ENCODE results near the gene LAMA5. TPM values are rescaled to one million over a fixed set of nuclear protein-coding genes. Genes with fewer than 3 reads are reported as not detected.

Gene LAMA5, protein sequence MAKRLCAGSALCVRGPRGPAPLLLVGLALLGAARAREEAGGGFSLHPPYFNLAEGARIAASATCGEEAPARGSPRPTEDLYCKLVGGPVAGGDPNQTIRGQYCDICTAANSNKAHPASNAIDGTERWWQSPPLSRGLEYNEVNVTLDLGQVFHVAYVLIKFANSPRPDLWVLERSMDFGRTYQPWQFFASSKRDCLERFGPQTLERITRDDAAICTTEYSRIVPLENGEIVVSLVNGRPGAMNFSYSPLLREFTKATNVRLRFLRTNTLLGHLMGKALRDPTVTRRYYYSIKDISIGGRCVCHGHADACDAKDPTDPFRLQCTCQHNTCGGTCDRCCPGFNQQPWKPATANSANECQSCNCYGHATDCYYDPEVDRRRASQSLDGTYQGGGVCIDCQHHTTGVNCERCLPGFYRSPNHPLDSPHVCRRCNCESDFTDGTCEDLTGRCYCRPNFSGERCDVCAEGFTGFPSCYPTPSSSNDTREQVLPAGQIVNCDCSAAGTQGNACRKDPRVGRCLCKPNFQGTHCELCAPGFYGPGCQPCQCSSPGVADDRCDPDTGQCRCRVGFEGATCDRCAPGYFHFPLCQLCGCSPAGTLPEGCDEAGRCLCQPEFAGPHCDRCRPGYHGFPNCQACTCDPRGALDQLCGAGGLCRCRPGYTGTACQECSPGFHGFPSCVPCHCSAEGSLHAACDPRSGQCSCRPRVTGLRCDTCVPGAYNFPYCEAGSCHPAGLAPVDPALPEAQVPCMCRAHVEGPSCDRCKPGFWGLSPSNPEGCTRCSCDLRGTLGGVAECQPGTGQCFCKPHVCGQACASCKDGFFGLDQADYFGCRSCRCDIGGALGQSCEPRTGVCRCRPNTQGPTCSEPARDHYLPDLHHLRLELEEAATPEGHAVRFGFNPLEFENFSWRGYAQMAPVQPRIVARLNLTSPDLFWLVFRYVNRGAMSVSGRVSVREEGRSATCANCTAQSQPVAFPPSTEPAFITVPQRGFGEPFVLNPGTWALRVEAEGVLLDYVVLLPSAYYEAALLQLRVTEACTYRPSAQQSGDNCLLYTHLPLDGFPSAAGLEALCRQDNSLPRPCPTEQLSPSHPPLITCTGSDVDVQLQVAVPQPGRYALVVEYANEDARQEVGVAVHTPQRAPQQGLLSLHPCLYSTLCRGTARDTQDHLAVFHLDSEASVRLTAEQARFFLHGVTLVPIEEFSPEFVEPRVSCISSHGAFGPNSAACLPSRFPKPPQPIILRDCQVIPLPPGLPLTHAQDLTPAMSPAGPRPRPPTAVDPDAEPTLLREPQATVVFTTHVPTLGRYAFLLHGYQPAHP (N-terminal part only)
- total RNA-seq = 18.0 and 24.0 TPM in 2 replicates

GRCh38 chr20:62367136-62367632 is at the start of gene LAMA5:
TSS of gene LAMA5 (minus strand) at chr20:62367312. CDS start at chr20:62367245, 67 bp downstream.

GRCh38 chr20:62407221-62407992 is 40.3 kb upstream of the LAMA5 start, which contains the start of gene CABLES2:
TSS of gene CABLES2 (minus strand) at chr20:62407285. CDS start at chr20:62407276, 9 bp downstream.

GRCh38 chr20:62386383-62387218 is 19.5 kb upstream of the LAMA5 start, which contains the start of gene RPS21:
TSS of gene RPS21 (plus strand) at chr20:62387103. CDS start at chr20:62387339, 236 bp downstream.

GRCh38 chr20:62302341-62303061 is 64.6 kb downstream of the LAMA5 start, which contains the start of gene ADRM1:
TSS of gene ADRM1 (plus strand) at chr20:62302997. CDS start at chr20:62303569, 572 bp downstream.

Other genes with a start within 250 kb of the LAMA5 start
- 37.3 and 49.8 TPM in 2 replicates for gene LSM14B, start 244.8 kb downstream of the LAMA5 start, total RNA-seq
- 342 and 348 TPM in 2 replicates for gene PSMA7, start 223.9 kb downstream of the LAMA5 start, total RNA-seq
- 6.4 and 10.4 TPM in 2 replicates for gene SS18L1, start 223.5 kb downstream of the LAMA5 start, total RNA-seq
- 18.0 and 18.5 TPM in 2 replicates for gene MTG2, start 184.3 kb downstream of the LAMA5 start, total RNA-seq
- gene HRH3, start 147.0 kb downstream of the LAMA5 start, total RNA-seq = not detected in 2 replicates
- gene OSBPL2, start 128.8 kb downstream of the LAMA5 start, total RNA-seq = 31.0 and 38.8 TPM in 2 replicates
- 81.5 and 83.8 TPM in 2 replicates for gene ADRM1, start 64.3 kb downstream of the LAMA5 start, total RNA-seq
- gene RPS21, start 19.8 kb upstream of the LAMA5 start, total RNA-seq = 1,346 and 1,555 TPM in 2 replicates
- gene CABLES2, start 40.0 kb upstream of the LAMA5 start, total RNA-seq = 0.28 and 0.74 TPM in 2 replicates
- gene RBBP8NL, start 60.2 kb upstream of the LAMA5 start, total RNA-seq = not detected in 2 replicates
- not detected in 2 replicates for gene GATA5, start 108.7 kb upstream of the LAMA5 start, total RNA-seq